HepG2 (cell line): ENCODE measurements around the gene STK24. TPM values are rescaled to one million over a fixed set of nuclear protein-coding genes. Genes with fewer than 3 reads are reported as not detected.
A peak's percentile ranks its signal among the peaks of the same experiment; 100 is the strongest.

ENCODE experiments used
- ISX ChIP-seq: sonication (generic); formaldehyde crosslinking; conservative IDR thresholded peaks from 2 replicates; pipeline ENCODE4 v1.5.0; 2020; ENCODE audit warnings: missing genetic modification reagents
- KDM3A ChIP-seq: IDR thresholded peaks from 2 replicates; pipeline ENCODE4 v1.6.1; 2018; ENCODE audit warnings: low read depth, missing compliant biosample characterization
- KDM5B ChIP-seq: sonication (generic); formaldehyde crosslinking; IDR thresholded peaks from 2 replicates; pipeline ENCODE4 v1.4.0; 2020; ENCODE audit warnings: missing genetic modification reagents, mild to moderate bottlenecking, borderline replicate concordance
- NR2C2 ChIP-seq: sonication (generic); formaldehyde crosslinking; IDR thresholded peaks from 2 replicates; pipeline ENCODE4 v1.4.0; 2020; ENCODE audit warnings: missing genetic modification reagents, mild to moderate bottlenecking, moderate library complexity, borderline replicate concordance
- PAX8 ChIP-seq: sonication (generic); formaldehyde crosslinking; IDR thresholded peaks from 2 replicates; pipeline ENCODE4 v1.8.0; 2022; ENCODE audit warnings: mild to moderate bottlenecking, missing genetic modification reagents, borderline replicate concordance
- POGZ ChIP-seq: sonication (generic); formaldehyde crosslinking; IDR thresholded peaks from 2 replicates; pipeline ENCODE4 v1.4.0; 2020; ENCODE audit warnings: mild to moderate bottlenecking, missing genetic modification reagents
- POLR2G ChIP-seq: fragments of 200-400 bp; formaldehyde crosslinking; IDR thresholded peaks from 2 replicates; pipeline ENCODE4 v1.6.1; 2018; ENCODE audit warnings: mild to moderate bottlenecking, low read depth, low read length, moderate library complexity
- RFX1 ChIP-seq: fragments of 450-650 bp; IDR thresholded peaks from 2 replicates; pipeline ENCODE4 v1.6.1; 2017
- SSRP1 ChIP-seq: IDR thresholded peaks from 2 replicates; pipeline ENCODE4 v1.6.1; 2016; ENCODE audit warnings: control low read depth
- YEATS4 ChIP-seq: sonication (generic); formaldehyde crosslinking; IDR thresholded peaks from 2 replicates; pipeline ENCODE4 v1.4.0; 2020; ENCODE audit warnings: missing genetic modification reagents, borderline replicate concordance
- ZBTB3 ChIP-seq: sonication (generic); formaldehyde crosslinking; IDR thresholded peaks from 2 replicates; pipeline ENCODE4 v1.4.0; 2020; ENCODE audit warnings: low read depth, mild to moderate bottlenecking, moderate library complexity, missing genetic modification reagents, borderline replicate concordance
- ZMAT3 ChIP-seq: sonication (generic); formaldehyde crosslinking; conservative IDR thresholded peaks from 2 replicates; pipeline ENCODE4 v1.7.0; 2021; ENCODE audit warnings: missing genetic modification reagents
- ZNF230 ChIP-seq: sonication (generic); formaldehyde crosslinking; IDR thresholded peaks from 2 replicates; pipeline ENCODE4 v1.4.0; 2020; ENCODE audit warnings: mild to moderate bottlenecking, missing genetic modification reagents
- ZNF556 ChIP-seq: sonication (generic); formaldehyde crosslinking; IDR thresholded peaks from 2 replicates; pipeline ENCODE4 v1.4.0; 2020; ENCODE audit warnings: mild to moderate bottlenecking, missing genetic modification reagents, borderline replicate concordance
- ZNF703 ChIP-seq: sonication (generic); formaldehyde crosslinking; IDR thresholded peaks from 2 replicates; pipeline ENCODE4 v1.5.1; 2020; ENCODE audit warnings: missing genetic modification reagents, mild to moderate bottlenecking, moderate library complexity, borderline replicate concordance
- ZNF878 ChIP-seq: sonication (generic); formaldehyde crosslinking; IDR thresholded peaks from 2 replicates; pipeline ENCODE4 v1.8.1; 2023; ENCODE audit warnings: mild to moderate bottlenecking, missing genetic modification reagents, moderate library complexity
- polyA plus RNA-seq, 8 experiments: library from polyadenylated mRNA; depleted of rRNA in 3 of 8; stranded (reverse) in 7 of 8; unstranded in 1 of 8; fragments of >200 nt; fragmentation: Illumina TruSeq in 4 of 8; extraction: Trizol in 4 of 8; gene quantifications; 2 replicates each; pipeline versions ENCODE4 v1.2.1 to v1.2.3, GENCODE V29; 2011 to 2016; ENCODE audit warnings: low read depth in 4 of 8, missing spikeins in 1 of 8, mixed read lengths in 1 of 8; ENCODE audit not compliant: insufficient read depth in 1 of 8
- total RNA-seq, 5 experiments: library from RNA; depleted of rRNA; stranded (reverse); fragments of >200 nt; fragmentation: Illumina TruSeq; extraction: Trizol; gene quantifications; 2 replicates each; pipeline ENCODE4 v1.2.3, GENCODE V29; 2016; ENCODE audit warnings: low read depth in 1 of 5
- TF ChIP-seq, protein P1 (sequence below): sonication (generic); formaldehyde crosslinking; IDR thresholded peaks from 2 replicates; pipeline ENCODE4 v1.4.0; 2020; ENCODE audit warnings: missing genetic modification reagents, mild to moderate bottlenecking, borderline replicate concordance
- TF ChIP-seq, protein P2 (sequence below): sonication (generic); formaldehyde crosslinking; IDR thresholded peaks from 2 replicates; pipeline ENCODE4 v1.4.0; 2020; ENCODE audit warnings: missing genetic modification reagents
- TF ChIP-seq, protein P3 (sequence below): sonication (generic); formaldehyde crosslinking; conservative IDR thresholded peaks from 2 replicates; pipeline ENCODE4 v1.5.0; 2020; ENCODE audit warnings: missing genetic modification reagents
- TF ChIP-seq, protein P4 (sequence below): sonication (generic); formaldehyde crosslinking; IDR thresholded peaks from 2 replicates; pipeline ENCODE4 v1.8.0; 2022; ENCODE audit warnings: mild to moderate bottlenecking, missing genetic modification reagents, moderate library complexity
- TF ChIP-seq, protein P5 (sequence below): sonication (generic); formaldehyde crosslinking; IDR thresholded peaks from 2 replicates; pipeline ENCODE4 v1.5.0; 2020; ENCODE audit warnings: missing genetic modification reagents
- TF ChIP-seq, protein P6 (sequence below): sonication (generic); formaldehyde crosslinking; IDR thresholded peaks from 2 replicates; pipeline ENCODE4 v1.8.0; 2022; ENCODE audit warnings: missing genetic modification reagents, mild to moderate bottlenecking, borderline replicate concordance

Gene STK24
- total and polyA plus RNA-seq, 2 of the 13 experiments (the other 11 are each of a cell fraction or from before 2014, with no cell fraction given): 51.3 to 73.0 TPM

DNA sequence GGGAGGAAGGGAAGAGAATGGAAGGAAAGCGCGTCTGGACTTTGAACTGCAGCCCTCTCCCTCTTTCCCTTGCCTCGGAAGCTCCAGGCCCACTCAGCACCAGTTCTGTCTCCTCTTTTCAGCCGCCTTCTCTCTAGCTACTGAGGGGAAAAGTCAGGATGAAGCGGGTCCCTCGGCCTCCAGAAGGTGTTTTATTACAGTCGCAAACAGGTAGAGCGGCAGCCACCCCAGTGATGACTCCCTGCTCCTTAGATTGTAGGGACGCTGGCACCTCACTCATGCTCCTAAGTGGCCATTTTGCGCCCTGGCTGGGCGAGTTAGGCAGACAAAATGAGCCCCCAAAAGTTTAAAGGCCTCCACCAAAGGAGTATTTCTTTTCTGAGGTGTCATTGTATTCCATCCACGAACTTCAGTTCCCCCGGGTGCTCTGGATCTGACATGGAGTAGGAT lies 954 bp upstream of the STK24 start (continued):
- TF ChIP-seq, protein P1, sequence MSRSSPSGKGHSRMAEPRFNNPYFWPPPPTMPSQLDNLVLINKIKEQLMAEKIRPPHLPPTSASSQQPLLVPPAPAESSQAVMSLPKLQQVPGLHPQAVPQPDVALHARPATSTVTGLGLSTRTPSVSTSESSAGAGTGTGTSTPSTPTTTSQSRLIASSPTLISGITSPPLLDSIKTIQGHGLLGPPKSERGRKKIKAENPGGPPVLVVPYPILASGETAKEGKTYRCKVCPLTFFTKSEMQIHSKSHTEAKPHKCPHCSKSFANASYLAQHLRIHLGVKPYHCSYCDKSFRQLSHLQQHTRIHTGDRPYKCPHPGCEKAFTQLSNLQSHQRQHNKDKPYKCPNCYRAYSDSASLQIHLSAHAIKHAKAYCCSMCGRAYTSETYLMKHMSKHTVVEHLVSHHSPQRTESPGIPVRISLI: 0 out of 2 replicates have a peak, but pooled peaks have one; percentile 33
- TF ChIP-seq, protein P2, sequence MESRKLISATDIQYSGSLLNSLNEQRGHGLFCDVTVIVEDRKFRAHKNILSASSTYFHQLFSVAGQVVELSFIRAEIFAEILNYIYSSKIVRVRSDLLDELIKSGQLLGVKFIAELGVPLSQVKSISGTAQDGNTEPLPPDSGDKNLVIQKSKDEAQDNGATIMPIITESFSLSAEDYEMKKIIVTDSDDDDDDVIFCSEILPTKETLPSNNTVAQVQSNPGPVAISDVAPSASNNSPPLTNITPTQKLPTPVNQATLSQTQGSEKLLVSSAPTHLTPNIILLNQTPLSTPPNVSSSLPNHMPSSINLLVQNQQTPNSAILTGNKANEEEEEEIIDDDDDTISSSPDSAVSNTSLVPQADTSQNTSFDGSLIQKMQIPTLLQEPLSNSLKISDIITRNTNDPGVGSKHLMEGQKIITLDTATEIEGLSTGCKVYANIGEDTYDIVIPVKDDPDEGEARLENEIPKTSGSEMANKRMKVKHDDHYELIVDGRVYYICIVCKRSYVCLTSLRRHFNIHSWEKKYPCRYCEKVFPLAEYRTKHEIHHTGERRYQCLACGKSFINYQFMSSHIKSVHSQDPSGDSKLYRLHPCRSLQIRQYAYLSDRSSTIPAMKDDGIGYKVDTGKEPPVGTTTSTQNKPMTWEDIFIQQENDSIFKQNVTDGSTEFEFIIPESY (CRISPR knock-in tag): no peak
- TF ChIP-seq, protein P3, sequence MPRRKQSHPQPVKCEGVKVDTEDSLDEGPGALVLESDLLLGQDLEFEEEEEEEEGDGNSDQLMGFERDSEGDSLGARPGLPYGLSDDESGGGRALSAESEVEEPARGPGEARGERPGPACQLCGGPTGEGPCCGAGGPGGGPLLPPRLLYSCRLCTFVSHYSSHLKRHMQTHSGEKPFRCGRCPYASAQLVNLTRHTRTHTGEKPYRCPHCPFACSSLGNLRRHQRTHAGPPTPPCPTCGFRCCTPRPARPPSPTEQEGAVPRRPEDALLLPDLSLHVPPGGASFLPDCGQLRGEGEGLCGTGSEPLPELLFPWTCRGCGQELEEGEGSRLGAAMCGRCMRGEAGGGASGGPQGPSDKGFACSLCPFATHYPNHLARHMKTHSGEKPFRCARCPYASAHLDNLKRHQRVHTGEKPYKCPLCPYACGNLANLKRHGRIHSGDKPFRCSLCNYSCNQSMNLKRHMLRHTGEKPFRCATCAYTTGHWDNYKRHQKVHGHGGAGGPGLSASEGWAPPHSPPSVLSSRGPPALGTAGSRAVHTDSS (CRISPR knock-in tag): no peak
- TF ChIP-seq, protein P4, sequence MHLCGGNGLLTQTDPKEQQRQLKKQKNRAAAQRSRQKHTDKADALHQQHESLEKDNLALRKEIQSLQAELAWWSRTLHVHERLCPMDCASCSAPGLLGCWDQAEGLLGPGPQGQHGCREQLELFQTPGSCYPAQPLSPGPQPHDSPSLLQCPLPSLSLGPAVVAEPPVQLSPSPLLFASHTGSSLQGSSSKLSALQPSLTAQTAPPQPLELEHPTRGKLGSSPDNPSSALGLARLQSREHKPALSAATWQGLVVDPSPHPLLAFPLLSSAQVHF (CRISPR knock-in tag): no peak
- TF ChIP-seq KDM5B (CRISPR knock-in tag) (peak; percentile 34; the same call in 1 of the 2 replicates), ISX (CRISPR knock-in tag) (no peak), ZBTB3 (CRISPR knock-in tag) (0 out of 2 replicates have a peak, but pooled peaks have one; percentile 18), RFX1 (no peak), KDM3A (CRISPR knock-in tag) (no peak), ZNF878 (CRISPR knock-in tag) (0 out of 2 replicates have a peak, but pooled peaks have one; percentile 29), ZMAT3 (0 out of 2 replicates have a peak, but pooled peaks have one; percentile 41), ZNF556 (CRISPR knock-in tag) (peak; percentile 55; the same call in 1 of the 2 replicates), PAX8 (CRISPR knock-in tag) (0 out of 2 replicates have a peak, but pooled peaks have one; percentile 37), NR2C2 (no peak), POLR2G (peak; percentile 16; the same call in 1 of the 2 replicates), YEATS4 (CRISPR knock-in tag) (no peak; the same call in 1 of the 2 replicates), SSRP1 (CRISPR knock-in tag) (0 out of 2 replicates have a peak, but pooled peaks have one; percentile 50), POGZ (CRISPR knock-in tag) (no peak), ZNF703 (no peak), ZNF230 (CRISPR knock-in tag) (peak; percentile 58; the same call in 1 of the 2 replicates)
- TF ChIP-seq, protein P5, sequence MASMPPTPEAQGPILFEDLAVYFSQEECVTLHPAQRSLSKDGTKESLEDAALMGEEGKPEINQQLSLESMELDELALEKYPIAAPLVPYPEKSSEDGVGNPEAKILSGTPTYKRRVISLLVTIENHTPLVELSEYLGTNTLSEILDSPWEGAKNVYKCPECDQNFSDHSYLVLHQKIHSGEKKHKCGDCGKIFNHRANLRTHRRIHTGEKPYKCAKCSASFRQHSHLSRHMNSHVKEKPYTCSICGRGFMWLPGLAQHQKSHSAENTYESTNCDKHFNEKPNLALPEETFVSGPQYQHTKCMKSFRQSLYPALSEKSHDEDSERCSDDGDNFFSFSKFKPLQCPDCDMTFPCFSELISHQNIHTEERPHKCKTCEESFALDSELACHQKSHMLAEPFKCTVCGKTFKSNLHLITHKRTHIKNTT: no peak
- TF ChIP-seq, protein P6, sequence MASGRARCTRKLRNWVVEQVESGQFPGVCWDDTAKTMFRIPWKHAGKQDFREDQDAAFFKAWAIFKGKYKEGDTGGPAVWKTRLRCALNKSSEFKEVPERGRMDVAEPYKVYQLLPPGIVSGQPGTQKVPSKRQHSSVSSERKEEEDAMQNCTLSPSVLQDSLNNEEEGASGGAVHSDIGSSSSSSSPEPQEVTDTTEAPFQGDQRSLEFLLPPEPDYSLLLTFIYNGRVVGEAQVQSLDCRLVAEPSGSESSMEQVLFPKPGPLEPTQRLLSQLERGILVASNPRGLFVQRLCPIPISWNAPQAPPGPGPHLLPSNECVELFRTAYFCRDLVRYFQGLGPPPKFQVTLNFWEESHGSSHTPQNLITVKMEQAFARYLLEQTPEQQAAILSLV (CRISPR knock-in tag): peak; percentile 14; the same call in 1 of the 2 replicates
